RWPE1 (cell line): ENCODE results near the gene GIT2.
"Not testable (repeated sequence)": the region's sequence is repeated elsewhere in the genome, so short reads cannot be mapped to it uniquely, and the experiment has no call there.

Source experiments
- CTCF ChIA-PET: fragments of 350-600 bp; sonication (Branson Sonifier 250); formaldehyde crosslinking; extraction: SDS; loops from one replicate; lab custom pipeline; 2021; lab: Yijun Ruan, JAX
- POLR2A ChIA-PET: fragments of 400-600 bp; formaldehyde crosslinking; extraction: SDS; loops from one replicate; lab custom pipeline; 2020; ENCODE audit warnings: antibody characterized with exemption; ENCODE audit not compliant: low non-redundant PET; lab: Yijun Ruan, JAX
- DNase-seq: peaks from one replicate; pipeline ENCODE4 v3.0.0; 2012; ENCODE audit warnings: low spot score
- H3K27ac ChIP-seq: fragments of 450-650 bp; 2 replicates; pipeline ENCODE4 v1.5.1; 2017
- TF ChIP-seq, protein P1 (sequence below): fragments of 450-650 bp; conservative IDR thresholded peaks from 2 replicates; pipeline ENCODE4 v1.5.1; 2017; ENCODE audit warnings: low read depth, mild to moderate bottlenecking

The GIT2 gene

DNA sequence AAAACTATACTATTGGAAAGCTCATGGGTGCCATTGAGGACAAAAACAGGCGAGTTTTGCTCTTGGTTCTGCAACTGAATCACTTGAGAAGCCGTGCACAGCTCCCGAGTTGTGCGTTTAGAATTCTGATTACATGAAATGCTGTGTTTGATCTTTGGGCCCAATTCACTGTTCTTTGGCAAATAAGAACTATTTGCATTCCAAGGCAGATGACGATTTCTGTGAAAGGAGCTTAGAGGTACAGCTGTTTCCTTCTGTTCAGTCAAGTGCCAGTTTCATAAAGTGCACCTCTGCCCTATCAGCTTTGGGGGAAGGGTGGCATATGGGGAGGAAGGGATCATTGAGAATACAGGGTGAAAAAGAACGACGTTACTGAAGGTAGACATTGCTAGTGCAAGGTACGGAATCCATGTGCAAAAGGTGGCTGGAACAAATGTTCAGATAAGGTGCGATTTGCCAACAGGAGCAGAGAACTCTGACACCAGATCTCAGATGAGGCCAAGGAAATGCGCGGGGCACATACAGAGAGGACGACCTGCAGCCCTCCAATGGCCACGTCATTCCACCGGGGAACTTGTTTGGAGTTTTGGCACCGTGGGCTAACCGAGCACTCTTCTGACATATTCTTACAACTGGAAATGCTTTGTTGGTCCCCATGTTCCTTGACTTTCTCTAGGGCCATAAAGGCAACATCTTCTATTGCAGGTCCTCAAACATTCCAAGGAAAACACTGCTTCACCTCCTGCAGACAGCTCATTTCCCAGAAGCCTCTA is 66.0 kb downstream of the GIT2 start:
- H3K27ac ChIP-seq: no peak overlapping the region
- ChIA-PET POLR2A (interaction anchor here (0.5 kb wide), 1 partner anchor 14 kb away, joined by 3 read pairs; no protein-coding TSS in a partner anchor), CTCF (no interaction called here)
- TF ChIP-seq, protein P1, sequence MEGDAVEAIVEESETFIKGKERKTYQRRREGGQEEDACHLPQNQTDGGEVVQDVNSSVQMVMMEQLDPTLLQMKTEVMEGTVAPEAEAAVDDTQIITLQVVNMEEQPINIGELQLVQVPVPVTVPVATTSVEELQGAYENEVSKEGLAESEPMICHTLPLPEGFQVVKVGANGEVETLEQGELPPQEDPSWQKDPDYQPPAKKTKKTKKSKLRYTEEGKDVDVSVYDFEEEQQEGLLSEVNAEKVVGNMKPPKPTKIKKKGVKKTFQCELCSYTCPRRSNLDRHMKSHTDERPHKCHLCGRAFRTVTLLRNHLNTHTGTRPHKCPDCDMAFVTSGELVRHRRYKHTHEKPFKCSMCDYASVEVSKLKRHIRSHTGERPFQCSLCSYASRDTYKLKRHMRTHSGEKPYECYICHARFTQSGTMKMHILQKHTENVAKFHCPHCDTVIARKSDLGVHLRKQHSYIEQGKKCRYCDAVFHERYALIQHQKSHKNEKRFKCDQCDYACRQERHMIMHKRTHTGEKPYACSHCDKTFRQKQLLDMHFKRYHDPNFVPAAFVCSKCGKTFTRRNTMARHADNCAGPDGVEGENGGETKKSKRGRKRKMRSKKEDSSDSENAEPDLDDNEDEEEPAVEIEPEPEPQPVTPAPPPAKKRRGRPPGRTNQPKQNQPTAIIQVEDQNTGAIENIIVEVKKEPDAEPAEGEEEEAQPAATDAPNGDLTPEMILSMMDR: no peak
- DNase-seq: no peak

DNA sequence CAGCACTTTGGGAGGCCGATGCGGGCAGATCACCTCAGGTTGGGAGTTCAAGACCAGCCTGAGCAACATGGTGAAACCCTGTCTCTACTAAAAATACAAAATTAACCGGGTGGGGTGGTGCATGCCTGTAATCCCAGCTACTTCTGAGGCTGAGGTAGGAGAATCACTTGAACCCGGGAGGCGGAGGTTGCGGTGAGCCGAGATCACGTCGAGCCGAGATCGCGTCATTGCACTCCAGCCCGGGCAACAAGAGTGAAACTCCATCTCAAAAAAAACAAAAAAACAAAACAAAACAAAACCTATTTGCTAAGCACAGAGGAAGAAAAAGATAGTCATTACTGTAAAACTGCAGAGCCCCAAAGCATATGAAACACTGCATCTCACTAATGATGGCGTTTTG is 66.8 kb downstream of the GIT2 start:
- DNase-seq, POLR2A ChIA-PET, H3K27ac ChIP-seq: not testable (repeated sequence)
- CTCF ChIA-PET: interaction anchor here (1.3 to 1.5 kb wide), 2 partner anchors 15 to 24 kb away, joined by 3 to 4 read pairs; no protein-coding TSS in a partner anchor

DNA sequence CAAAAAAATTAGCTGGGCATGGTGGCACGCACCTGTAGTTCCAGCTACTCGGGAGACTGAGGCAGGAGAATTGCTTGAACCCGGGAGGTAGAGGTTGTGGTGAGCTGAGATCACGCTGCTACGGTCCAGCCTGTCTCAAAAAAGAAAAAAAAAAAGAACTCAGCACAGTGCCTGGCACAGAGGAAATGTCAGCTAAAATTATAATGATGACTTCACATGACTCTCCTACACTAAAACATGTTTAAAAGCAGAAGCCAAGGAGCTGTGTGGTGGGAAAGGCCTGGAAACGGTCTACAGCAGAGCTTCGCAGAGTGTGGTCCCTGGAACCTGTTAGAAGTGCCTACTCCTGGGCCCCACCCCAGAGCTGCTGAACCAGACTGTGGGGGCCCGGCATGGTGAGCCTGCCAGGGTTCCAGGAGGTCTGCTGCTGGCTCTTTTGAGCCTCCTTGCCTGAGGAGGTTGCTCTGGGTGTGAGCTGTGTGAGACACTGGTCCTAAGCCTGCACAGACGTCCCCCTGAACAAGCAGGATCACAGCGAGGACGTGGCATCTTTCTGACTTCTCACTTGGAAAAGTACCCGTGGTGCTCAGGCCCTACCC is 68.0 kb downstream of the GIT2 start:
- ChIA-PET CTCF (interaction anchor here (0.6 to 1.5 kb wide), 6 partner anchors 12 to 83 kb away, joined by 3 to 7 read pairs (median 4); no protein-coding TSS in a partner anchor), POLR2A (no interaction called here)
- TF ChIP-seq, protein P1: no peak

DNA sequence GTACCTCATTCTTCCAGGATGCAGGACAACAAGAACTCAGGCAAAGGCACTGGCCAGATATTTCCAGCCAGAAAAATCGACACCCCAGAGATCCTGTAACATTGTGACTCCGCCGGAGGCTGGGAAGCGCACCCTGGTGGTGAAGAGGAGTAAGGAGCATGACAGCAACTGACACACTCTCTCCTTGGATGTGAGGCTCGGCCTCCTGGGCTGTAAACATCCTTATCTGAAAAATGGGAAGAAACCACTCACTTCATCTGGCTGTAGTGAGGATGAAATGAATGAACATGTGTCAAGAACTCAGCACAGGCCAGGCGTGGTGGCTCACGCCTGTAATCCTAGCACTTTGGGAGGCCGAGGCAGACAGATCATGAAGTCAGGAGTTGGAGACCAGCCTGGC is 68.5 kb downstream of the GIT2 start:
- POLR2A ChIA-PET: interaction anchor here (0.6 kb wide), 1 partner anchor 145 kb away, joined by 3 read pairs; no protein-coding TSS in a partner anchor
- TF ChIP-seq, protein P1: peak; percentile 72
- H3K27ac ChIP-seq: no peak overlapping the region
- CTCF ChIA-PET: interaction anchor here (0.6 to 1.5 kb wide), 5 partner anchors 13 to 82 kb away, joined by 3 to 7 read pairs (median 4); no protein-coding TSS in a partner anchor
- peak; percentile 46 for DNase-seq

More for the DNA sequence above, 68.0 kb downstream of the GIT2 start:
- no peak for DNase-seq
- no peak overlapping the region for H3K27ac ChIP-seq

DNA sequence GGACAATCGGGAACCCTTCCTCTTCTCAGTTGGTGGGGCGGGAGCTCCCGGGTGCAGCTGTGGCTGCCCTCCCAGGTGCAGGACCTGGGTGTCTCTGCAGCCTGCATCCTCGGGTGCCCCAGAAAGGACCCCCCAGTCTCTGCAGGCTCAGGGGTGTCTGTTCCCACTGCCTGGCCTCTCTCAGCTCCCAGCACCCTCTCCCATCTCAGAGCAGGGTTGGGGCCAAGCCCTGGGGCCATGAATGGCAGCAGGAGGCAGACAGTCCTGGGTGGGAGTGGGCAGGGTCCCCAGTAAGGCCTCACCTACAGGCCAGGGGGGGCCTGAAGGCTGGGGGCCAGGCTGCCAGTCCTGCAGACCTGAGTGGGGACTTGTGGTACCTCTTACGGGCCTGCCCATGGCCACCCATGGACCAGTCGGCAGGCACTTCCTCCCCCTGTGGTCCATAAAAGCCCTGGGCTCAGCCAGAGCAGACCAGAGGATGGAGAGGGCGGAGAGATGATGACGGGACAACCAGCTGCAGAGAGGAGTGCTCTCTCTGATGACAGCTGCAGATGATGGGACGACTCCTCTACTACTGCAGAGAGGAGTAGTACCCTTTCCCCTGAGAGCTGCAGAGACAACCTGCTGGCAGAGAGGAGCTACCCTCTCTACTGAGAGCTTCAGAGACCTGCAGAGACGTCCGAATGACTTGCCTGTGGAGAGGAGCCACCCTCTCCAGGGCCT is 69.5 kb downstream of the GIT2 start:
- no peak for DNase-seq
- CTCF ChIA-PET: interaction anchor here (0.6 to 0.7 kb wide), 2 partner anchors 73 to 129 kb away, joined by 3 to 4 read pairs; no protein-coding TSS in a partner anchor
- H3K27ac ChIP-seq: no peak overlapping the region
- POLR2A ChIA-PET: interaction anchor here (0.6 kb wide), 1 partner anchor 144 kb away, joined by 3 read pairs; no protein-coding TSS in a partner anchor
- TF ChIP-seq, protein P1: no peak

DNA sequence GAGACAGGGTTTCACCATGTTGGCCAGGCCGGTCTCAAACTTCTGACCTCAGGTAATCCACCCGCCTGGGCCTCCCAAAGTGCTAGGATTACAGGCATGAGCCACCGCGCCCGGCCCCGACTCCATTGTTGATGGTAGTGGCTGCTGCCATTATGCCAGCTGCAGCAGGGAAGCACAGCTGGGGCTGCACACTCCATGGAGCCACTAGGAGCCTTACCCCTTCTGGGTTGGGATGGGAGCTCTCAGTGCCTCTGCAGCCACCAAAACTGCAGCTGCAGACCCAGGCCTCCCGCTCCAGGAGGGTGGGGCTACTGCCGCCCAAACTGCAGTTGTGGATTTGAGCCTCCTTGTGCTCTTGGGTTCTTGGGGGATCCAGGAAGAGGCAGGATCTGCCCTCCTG is 70.2 kb downstream of the GIT2 start:
- DNase-seq: no peak
- H3K27ac ChIP-seq: no peak overlapping the region
- ChIA-PET CTCF (interaction anchor here (0.6 kb wide), 1 partner anchor 130 kb away, joined by 3 read pairs; no protein-coding TSS in a partner anchor), POLR2A (no interaction called here)
- TF ChIP-seq, protein P1: no peak
